ENCODE measurements around the gene SMCO3. TPM values are rescaled to one million over a fixed set of nuclear protein-coding genes. Genes with fewer than 3 reads are reported as not detected.

SMCO3 gene
- not detected for total RNA-seq

- DNase-seq (ENCODE audit: low read depth in 2 of 3, low spot score in 2 of 3), result no peak
Observed at GRCh38 chr12:14814014-14814413, at the start of gene SMCO3. Gene SMCO3 (minus strand): TSS chr12:14814182. CDS start chr12:14806680, 7,502 bp downstream.

GRCh38 chr12:14860490-14860889 lies 46.5 kb upstream of the SMCO3 start:
- DNase-seq (ENCODE audit: low read depth in 2 of 3, low spot score in 2 of 3), result no peak

GRCh38 chr12:14858513-14858912 lies 44.5 kb upstream of the SMCO3 start:
- DNase-seq (ENCODE audit: low read depth in 2 of 3, low spot score in 2 of 3), result no peak

- DNase-seq (ENCODE audit: low read depth in 2 of 3, low spot score in 2 of 3), result no peak
Observed at GRCh38 chr12:14854586-14855183, 40.7 kb upstream of the SMCO3 start.

- no peak for DNase-seq (ENCODE audit: low read depth in 2 of 3, low spot score in 2 of 3)
Observed at GRCh38 chr12:14853961-14854360, 40.0 kb upstream of the SMCO3 start.

GRCh38 chr12:14852880-14853279 lies 38.9 kb upstream of the SMCO3 start:
- no peak for DNase-seq (ENCODE audit: low read depth in 2 of 3, low spot score in 2 of 3)

- no peak for DNase-seq (ENCODE audit: low read depth in 2 of 3, low spot score in 2 of 3)
Observed at GRCh38 chr12:14850929-14851663, 37.1 kb upstream of the SMCO3 start.

- DNase-seq (ENCODE audit: low read depth in 2 of 3, low spot score in 2 of 3), result no peak
Observed at GRCh38 chr12:14849661-14850060, 35.7 kb upstream of the SMCO3 start.

GRCh38 chr12:14846876-14847580 lies 33.0 kb upstream of the SMCO3 start:
- no peak for DNase-seq (ENCODE audit: low read depth in 2 of 3, low spot score in 2 of 3)

- DNase-seq (ENCODE audit: low read depth in 2 of 3, low spot score in 2 of 3), result peak in 1 of 3 donors; percentile 21
Observed at GRCh38 chr12:14846042-14846587, 32.1 kb upstream of the SMCO3 start.

GRCh38 chr12:14845350-14845750 lies 31.4 kb upstream of the SMCO3 start:
- peak; percentile 29 to 77 (median 42) for DNase-seq (ENCODE audit: low read depth in 2 of 3, low spot score in 2 of 3)

- no peak for DNase-seq (ENCODE audit: low read depth in 2 of 3, low spot score in 2 of 3)
Observed at GRCh38 chr12:14844401-14844800, 30.4 kb upstream of the SMCO3 start.

GRCh38 chr12:14843425-14843887 lies 29.5 kb upstream of the SMCO3 start, which contains the start of gene ART4:
Gene ART4 (minus strand): TSS chr12:14843526. CDS start chr12:14843113, 413 bp downstream.
- no peak for DNase-seq (ENCODE audit: low read depth in 2 of 3, low spot score in 2 of 3)

GRCh38 chr12:14842315-14842714 lies 28.3 kb upstream of the SMCO3 start:
- DNase-seq (ENCODE audit: low read depth in 2 of 3, low spot score in 2 of 3), result no peak

GRCh38 chr12:14841761-14842160 lies 27.8 kb upstream of the SMCO3 start:
- DNase-seq (ENCODE audit: low read depth in 2 of 3, low spot score in 2 of 3), result no peak

GRCh38 chr12:14840616-14841015 lies 26.6 kb upstream of the SMCO3 start:
- no peak for DNase-seq (ENCODE audit: low read depth in 2 of 3, low spot score in 2 of 3)

- no peak for DNase-seq (ENCODE audit: low read depth in 2 of 3, low spot score in 2 of 3)
Observed at GRCh38 chr12:14839262-14839661, 25.3 kb upstream of the SMCO3 start.

- no peak for DNase-seq (ENCODE audit: low read depth in 2 of 3, low spot score in 2 of 3)
Observed at GRCh38 chr12:14836336-14837210, 22.6 kb upstream of the SMCO3 start.

- no peak for DNase-seq (ENCODE audit: low read depth in 2 of 3, low spot score in 2 of 3)
Observed at GRCh38 chr12:14834509-14834908, 20.5 kb upstream of the SMCO3 start.

GRCh38 chr12:14833952-14834351 lies 20.0 kb upstream of the SMCO3 start:
- no peak for DNase-seq (ENCODE audit: low read depth in 2 of 3, low spot score in 2 of 3)

Data from hematopoietic multipotent progenitor cell (in vitro differentiated cells).